CD14-positive monocyte (primary cell): ENCODE data around the gene KAZN. TPM values are rescaled to one million over a fixed set of nuclear protein-coding genes. Genes with fewer than 3 reads are reported as not detected.

Source experiments
- DNase-seq, 3 donors: peaks; one replicate each; pipeline ENCODE4 v3.0.0-alpha.2; 2011 to 2022
- H2AFZ ChIP-seq: 2 replicates; pipeline ENCODE4 v1.6.0; 2012; ENCODE audit warnings: mild to moderate bottlenecking, low read depth, low read length, inconsistent platforms; ENCODE audit not compliant: insufficient read depth, poor library complexity, severe bottlenecking
- H3K27ac ChIP-seq, 2 donors: 1 replicate in 1 of 2; 2 replicates in 1 of 2; pipeline ENCODE4 v1.5.1; 2012 to 2013; ENCODE audit warnings: low read length in 2 of 2, control low read depth in 1 of 2, inconsistent platforms in 1 of 2, low read depth in 1 of 2, mild to moderate bottlenecking in 1 of 2
- H3K27me3 ChIP-seq, 2 donors: one replicate each; pipeline versions ENCODE4 v1.6.0 to v1.6.1; 2011 to 2013; ENCODE audit warnings: low read length in 2 of 2; ENCODE audit not compliant: control insufficient read depth in 2 of 2, insufficient read depth in 2 of 2
- H3K36me3 ChIP-seq, 2 donors: replicated peaks in 1 of 2; 1 replicate in 1 of 2; 2 replicates in 1 of 2; pipeline versions ENCODE4 v1.5.1 to v1.6.1; 2012 to 2013; ENCODE audit warnings: low read length in 2 of 2, control low read depth in 1 of 2, inconsistent platforms in 1 of 2, mild to moderate bottlenecking in 1 of 2; ENCODE audit not compliant: insufficient read depth in 2 of 2, control insufficient read depth in 1 of 2
- H3K4me1 ChIP-seq, 2 donors: 1 replicate in 1 of 2; 2 replicates in 1 of 2; pipeline versions ENCODE4 v1.5.1 to v1.6.1; 2012 to 2013; ENCODE audit warnings: low read length in 2 of 2, control low read depth in 1 of 2, inconsistent platforms in 1 of 2, mild to moderate bottlenecking in 1 of 2, moderate library complexity in 1 of 2; ENCODE audit not compliant: insufficient read depth in 2 of 2, control insufficient read depth in 1 of 2
- H3K4me2 ChIP-seq: replicated peaks from 2 replicates; pipeline ENCODE3; 2012; ENCODE audit warnings: low read length, moderate library complexity, mild to moderate bottlenecking; ENCODE audit not compliant: poor library complexity, severe bottlenecking; ENCODE audit errors: extremely low read depth
- H3K4me3 ChIP-seq, 3 experiments: fragments of 200-600 bp in 1 of 3; sonication (generic) in 1 of 3; replicated peaks in 1 of 3; 1 replicate in 2 of 3; 2 replicates in 1 of 3; pipeline ENCODE4 v1.5.1; 2011 to 2013; ENCODE audit warnings: low read length in 3 of 3, mild to moderate bottlenecking in 3 of 3, control low read depth in 2 of 3, low read depth in 2 of 3, inconsistent platforms in 1 of 3, moderate library complexity in 1 of 3
- H3K79me2 ChIP-seq: 2 replicates; pipeline ENCODE4 v1.6.0; 2012; ENCODE audit warnings: mild to moderate bottlenecking, control low read depth, inconsistent platforms, low read length, moderate library complexity; ENCODE audit not compliant: insufficient read depth
- H3K9ac ChIP-seq: 2 replicates; pipeline ENCODE4 v1.6.0; 2017; ENCODE audit warnings: low read length, mild to moderate bottlenecking; ENCODE audit not compliant: insufficient read depth, poor library complexity, severe bottlenecking
- H3K9me3 ChIP-seq, 2 donors: replicated peaks in 1 of 2; 1 replicate in 1 of 2; 2 replicates in 1 of 2; pipeline versions ENCODE4 v1.5.1 to v1.6.1; 2012 to 2013; ENCODE audit warnings: low read length in 2 of 2, control low read depth in 1 of 2; ENCODE audit not compliant: control insufficient read depth in 1 of 2, insufficient read depth in 1 of 2
- H4K20me1 ChIP-seq: 2 replicates; pipeline ENCODE4 v1.6.0; 2012; ENCODE audit warnings: mild to moderate bottlenecking, low read length, control low read depth, moderate library complexity; ENCODE audit not compliant: insufficient read depth
- H3K27ac Mint-ChIP-seq, 7 donors: one replicate each; pipeline ENCODE4 v1.8.0; 2020; ENCODE audit warnings: mild to moderate bottlenecking in 7 of 7, mixed read lengths in 7 of 7, moderate library complexity in 6 of 7, inconsistent platforms in 2 of 7
- H3K27me3 Mint-ChIP-seq, 3 donors: one replicate each; pipeline ENCODE4 v1.8.0; 2021 to 2022; ENCODE audit warnings: low read depth in 3 of 3, mild to moderate bottlenecking in 3 of 3, mixed read lengths in 3 of 3, moderate library complexity in 3 of 3, inconsistent platforms in 1 of 3
- H3K36me3 Mint-ChIP-seq, 2 donors: one replicate each; pipeline ENCODE4 v1.8.0; 2020; ENCODE audit warnings: mixed read lengths in 2 of 2, inconsistent platforms in 1 of 2, mild to moderate bottlenecking in 1 of 2
- H3K4me1 Mint-ChIP-seq: one replicate; pipeline ENCODE4 v1.8.0; 2020; ENCODE audit warnings: mild to moderate bottlenecking, mixed read lengths
- H3K4me3 Mint-ChIP-seq, 2 donors: one replicate each; pipeline ENCODE4 v1.8.0; 2020; ENCODE audit warnings: mild to moderate bottlenecking in 2 of 2, mixed read lengths in 2 of 2, moderate library complexity in 1 of 2
- H3K9me3 Mint-ChIP-seq, 7 donors: one replicate each; pipeline ENCODE4 v1.8.0; 2020 to 2022; ENCODE audit warnings: mixed read lengths in 7 of 7, mild to moderate bottlenecking in 6 of 7, moderate library complexity in 6 of 7, inconsistent platforms in 2 of 7
- WGBS: methylation state at CpG from one replicate; pipeline ENCODE4 v1.1.5; 2013; ENCODE audit warnings: missing lambda C conversion rate; ENCODE audit not compliant: insufficient coverage; 5-methylcytosine and 5-hydroxymethylcytosine counted together
- intact Hi-C, 2 donors: fragments of 100-400 bp; cut with micrococcal nuclease; formaldehyde crosslinking; loops; one replicate each; pipeline versions ENCODE4 v1.15.0 to v1.15.1; 2023
- polyA plus RNA-seq, 3 donors: library from polyadenylated mRNA; depleted of rRNA in 1 of 3; unstranded in 2 of 3; stranded (reverse) in 1 of 3; fragments of 300-500 nt in 2 of 3; fragments of >200 nt in 1 of 3; fragmentation: Illumina TruSeq in 2 of 3; gene quantifications; 1 replicate in 2 of 3; 2 replicates in 1 of 3; pipeline ENCODE4 v1.2.3, GENCODE V29; 2012 to 2021
- TF ChIP-seq, protein P1 (sequence below): fragments of 200-600 bp; IDR thresholded peaks from one replicate; pipeline ENCODE4 v1.8.0; 2022; ENCODE audit warnings: antibody characterized with exemption, mild to moderate bottlenecking

The KAZN gene
- polyA plus RNA-seq, 3 donors: not detected

DNA sequence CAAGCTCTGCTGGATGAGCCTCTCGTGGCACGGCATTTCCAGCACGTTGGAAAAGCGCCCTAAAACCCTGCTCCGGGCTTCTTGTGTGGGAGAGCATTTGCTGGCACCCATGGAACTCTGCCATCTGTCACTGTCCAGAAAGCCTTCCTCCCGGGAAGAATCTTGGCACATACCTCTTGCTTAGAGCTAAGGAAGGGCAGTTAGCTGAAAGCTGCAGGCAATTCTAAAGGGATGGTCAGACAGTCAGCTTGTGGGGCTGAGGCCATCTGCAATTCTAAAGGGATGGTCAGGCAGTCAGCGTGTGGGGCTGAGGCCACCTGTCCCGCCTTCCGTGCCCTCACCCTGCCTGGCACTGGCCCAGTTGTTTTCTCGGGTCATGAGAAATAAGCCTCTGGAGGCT, 416.0 kb downstream of the KAZN start:
- H3K36me3 ChIP-seq: no peaks in the 10 kb centered on the region
- WGBS: 93% methylated on average over 9 of the region's 10 CpGs

DNA sequence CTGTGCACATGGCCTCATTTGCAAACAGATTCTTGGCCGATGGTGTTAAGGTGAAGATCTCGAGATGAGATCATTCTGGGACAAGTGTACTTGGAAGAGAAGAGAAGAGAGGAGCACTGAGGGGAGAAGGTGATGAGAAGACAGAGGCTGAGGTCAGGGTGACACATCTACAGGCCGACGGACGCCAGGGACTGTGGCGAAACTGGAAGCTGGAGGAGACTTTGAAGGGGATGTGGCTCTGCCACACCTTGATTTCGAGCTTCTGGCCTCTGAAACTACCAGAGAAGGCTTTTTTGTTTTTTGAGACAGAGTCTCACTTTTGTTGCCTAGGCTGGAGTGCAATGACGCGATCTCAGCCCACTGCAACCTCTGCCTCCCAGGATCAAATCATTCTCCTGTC, 417.5 kb downstream of the KAZN start:
- H3K27me3 Mint-ChIP-seq: peaks cover 4 to 11% (median 5%) of the 10 kb centered on the region in 3 donors
- WGBS: 32% methylated on average over 8 of the region's 9 CpGs
- H3K4me2 ChIP-seq: peak overlapping the region; percentile 23
- H3K36me3 Mint-ChIP-seq: no peaks in the 10 kb centered on the region
- no peaks in the 10 kb centered on the region for H4K20me1 ChIP-seq
- no peak overlapping the region for H3K27ac ChIP-seq
- H3K27me3 ChIP-seq: no peaks in the 10 kb centered on the region
- H3K9ac ChIP-seq: no peak overlapping the region
- peaks cover 10 to 15% of the 10 kb centered on the region in 2 donors for H3K4me1 ChIP-seq
- no peak for DNase-seq
- no peaks in the 10 kb centered on the region for H3K79me2 ChIP-seq
- peak overlapping the region in 2 of 7 donors; percentile 36 to 68 for H3K27ac Mint-ChIP-seq
- H3K4me1 Mint-ChIP-seq: peaks cover 15% of the 10 kb centered on the region
- peaks cover 0 to under 1% (median 0%) of the 10 kb centered on the region in 7 donors for H3K9me3 Mint-ChIP-seq
- peak overlapping the region; percentile 12 for H2AFZ ChIP-seq
- H3K36me3 ChIP-seq: no peaks in the 10 kb centered on the region
- TF ChIP-seq, protein P1, sequence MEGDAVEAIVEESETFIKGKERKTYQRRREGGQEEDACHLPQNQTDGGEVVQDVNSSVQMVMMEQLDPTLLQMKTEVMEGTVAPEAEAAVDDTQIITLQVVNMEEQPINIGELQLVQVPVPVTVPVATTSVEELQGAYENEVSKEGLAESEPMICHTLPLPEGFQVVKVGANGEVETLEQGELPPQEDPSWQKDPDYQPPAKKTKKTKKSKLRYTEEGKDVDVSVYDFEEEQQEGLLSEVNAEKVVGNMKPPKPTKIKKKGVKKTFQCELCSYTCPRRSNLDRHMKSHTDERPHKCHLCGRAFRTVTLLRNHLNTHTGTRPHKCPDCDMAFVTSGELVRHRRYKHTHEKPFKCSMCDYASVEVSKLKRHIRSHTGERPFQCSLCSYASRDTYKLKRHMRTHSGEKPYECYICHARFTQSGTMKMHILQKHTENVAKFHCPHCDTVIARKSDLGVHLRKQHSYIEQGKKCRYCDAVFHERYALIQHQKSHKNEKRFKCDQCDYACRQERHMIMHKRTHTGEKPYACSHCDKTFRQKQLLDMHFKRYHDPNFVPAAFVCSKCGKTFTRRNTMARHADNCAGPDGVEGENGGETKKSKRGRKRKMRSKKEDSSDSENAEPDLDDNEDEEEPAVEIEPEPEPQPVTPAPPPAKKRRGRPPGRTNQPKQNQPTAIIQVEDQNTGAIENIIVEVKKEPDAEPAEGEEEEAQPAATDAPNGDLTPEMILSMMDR: no peak
- H3K4me3 ChIP-seq: peak overlapping the region in 1 of 3 experiments; percentile 6
- H3K9me3 ChIP-seq: peaks cover 0 to 3% of the 10 kb centered on the region in 2 donors
- peak overlapping the region in 1 of 2 donors; percentile 78 for H3K4me3 Mint-ChIP-seq
- intact Hi-C loops: no loop called here

More for the DNA sequence above, 416.0 kb downstream of the KAZN start:
- no peak overlapping the region for H3K4me2 ChIP-seq
- no peaks in the 10 kb centered on the region for H4K20me1 ChIP-seq
- peaks cover 0 to 3% of the 10 kb centered on the region in 2 donors for H3K9me3 ChIP-seq
- Mint-ChIP-seq H3K4me1 (peaks cover 15% of the 10 kb centered on the region), H3K4me3 (no peak overlapping the region), H3K9me3 (peaks cover 0 to 4% (median 0%) of the 10 kb centered on the region in 7 donors), H3K36me3 (no peaks in the 10 kb centered on the region), H3K27me3 (peaks cover 6 to 10% (median 7%) of the 10 kb centered on the region in 3 donors), H3K27ac (no peak overlapping the region)
- no peak overlapping the region for H3K4me3 ChIP-seq
- no peak overlapping the region for H2AFZ ChIP-seq
- H3K4me1 ChIP-seq: peaks cover 10 to 15% of the 10 kb centered on the region in 2 donors
- no peak for DNase-seq
- TF ChIP-seq, protein P1: no peak
- no peak overlapping the region for H3K9ac ChIP-seq
- H3K79me2 ChIP-seq: no peaks in the 10 kb centered on the region
- no peak overlapping the region for H3K27ac ChIP-seq
- H3K27me3 ChIP-seq: no peaks in the 10 kb centered on the region
- intact Hi-C loops: no loop called here
